Neural cell (in vitro differentiated cells): ENCODE data around the gene CHRD. TPM values are rescaled to one million over a fixed set of nuclear protein-coding genes. Genes with fewer than 3 reads are reported as not detected.

Source experiments
- H2AFZ ChIP-seq: fragments of 200-600, 300-800 bp; sonication (generic), shearing (Covaris generic); 2 replicates; pipeline ENCODE4 v1.6.0; 2014; ENCODE audit warnings: low read depth, mild to moderate bottlenecking, antibody characterized with exemption, low read length, moderate library complexity
- H3F3A ChIP-seq: fragments of 200-600 bp; shearing (Covaris generic); 2 replicates; pipeline ENCODE4 v1.6.1; 2016; ENCODE audit warnings: mild to moderate bottlenecking, moderate library complexity, mixed read lengths, antibody characterized with exemption, low read length; ENCODE audit not compliant: insufficient read depth, poor library complexity, severe bottlenecking
- H3K27ac ChIP-seq: fragments of 200-600, 300-800 bp; sonication (generic), shearing (Covaris generic); 2 replicates; pipeline ENCODE4 v1.5.1; 2014; ENCODE audit warnings: mild to moderate bottlenecking, low read length, moderate library complexity
- H3K27me3 ChIP-seq: fragments of 300-800, 200-600 bp; sonication (generic), shearing (Covaris generic); 2 replicates; pipeline ENCODE4 v1.6.0; 2014; ENCODE audit warnings: mild to moderate bottlenecking, low read depth, low read length, moderate library complexity; ENCODE audit not compliant: insufficient read depth
- H3K36me3 ChIP-seq: fragments of 300-800, 200-600 bp; sonication (generic), shearing (Covaris generic); 2 replicates; pipeline ENCODE4 v1.5.1; 2014; ENCODE audit warnings: mild to moderate bottlenecking, antibody characterized with exemption, low read length, moderate library complexity; ENCODE audit not compliant: insufficient read depth
- H3K4me2 ChIP-seq: fragments of 300-800, 200-600 bp; sonication (generic), shearing (Covaris generic); 2 replicates; pipeline ENCODE4 v1.6.0; 2014; ENCODE audit warnings: mild to moderate bottlenecking, low read length
- H3K4me3 ChIP-seq: fragments of 300-800, 200-600 bp; sonication (generic), shearing (Covaris generic); 2 replicates; pipeline ENCODE4 v1.5.1; 2014; ENCODE audit warnings: mild to moderate bottlenecking, low read length, moderate library complexity
- H3K79me2 ChIP-seq: fragments of 200-600 bp; shearing (Covaris generic); replicated peaks from 2 replicates; pipeline ENCODE4 v1.6.0; 2014; ENCODE audit warnings: mild to moderate bottlenecking, low read length, moderate library complexity; ENCODE audit not compliant: insufficient read depth
- H3K9ac ChIP-seq: fragments of 300-800, 200-600 bp; sonication (generic), shearing (Covaris generic); 2 replicates; pipeline ENCODE4 v1.6.1; 2016; ENCODE audit warnings: mild to moderate bottlenecking, low read length, mixed read lengths
- H3K9me2 ChIP-seq: fragments of 200-600 bp; shearing (Covaris generic); 2 replicates; pipeline ENCODE4 v1.6.1; 2016; ENCODE audit warnings: mild to moderate bottlenecking, low read length, mixed read lengths; ENCODE audit not compliant: insufficient read depth
- H3K9me3 ChIP-seq: fragments of 200-600, 300-800 bp; sonication (generic), shearing (Covaris generic); 2 replicates; pipeline ENCODE4 v1.6.1; 2016; ENCODE audit warnings: mild to moderate bottlenecking, mixed run types, low read length, moderate library complexity, mixed read lengths
- H4K20me1 ChIP-seq: fragments of 200-600 bp; shearing (Covaris generic); 2 replicates; pipeline ENCODE4 v1.6.1; 2016; ENCODE audit warnings: mild to moderate bottlenecking, mixed run types; ENCODE audit not compliant: insufficient read depth
- CTCF ChIP-seq: fragments of 450-650 bp; IDR thresholded peaks from 2 replicates; pipeline ENCODE4 v1.5.1; 2014; ENCODE audit warnings: antibody characterized with exemption, mild to moderate bottlenecking, moderate library complexity; ENCODE audit not compliant: poor library complexity, severe bottlenecking
- EP300 ChIP-seq: fragments of 450-650 bp; conservative IDR thresholded peaks from 2 replicates; pipeline ENCODE4 v1.6.1; 2014; ENCODE audit warnings: antibody characterized with exemption, mild to moderate bottlenecking, moderate library complexity; ENCODE audit not compliant: poor library complexity, severe bottlenecking
- EZH2 ChIP-seq: fragments of 200-600, 300-800 bp; shearing (Covaris generic), sonication (generic); IDR thresholded peaks from 2 replicates; pipeline ENCODE4 v1.6.1; 2014; ENCODE audit warnings: antibody characterized with exemption, low read length, borderline replicate concordance, mild to moderate bottlenecking; ENCODE audit not compliant: insufficient read depth, poor library complexity, severe bottlenecking
- MXI1 ChIP-seq: fragments of 450-650 bp; conservative IDR thresholded peaks from 2 replicates; pipeline ENCODE4 v1.6.1; 2014; ENCODE audit warnings: antibody characterized with exemption, mild to moderate bottlenecking; ENCODE audit not compliant: poor library complexity, severe bottlenecking
- POLR2AphosphoS5 ChIP-seq: IDR thresholded peaks from 2 replicates; pipeline ENCODE4 v1.6.1; 2012
- RAD21 ChIP-seq: fragments of 450-650 bp; conservative IDR thresholded peaks from 2 replicates; pipeline ENCODE4 v1.6.1; 2014; ENCODE audit warnings: antibody characterized with exemption, mild to moderate bottlenecking, moderate library complexity
- REST ChIP-seq: IDR thresholded peaks from 2 replicates; pipeline ENCODE4 v1.6.1; 2012; ENCODE audit warnings: borderline replicate concordance
- SMC3 ChIP-seq: fragments of 450-650 bp; conservative IDR thresholded peaks from 2 replicates; pipeline ENCODE4 v1.6.1; 2014; ENCODE audit warnings: antibody characterized with exemption, mild to moderate bottlenecking, moderate library complexity; ENCODE audit not compliant: poor library complexity
- TAF1 ChIP-seq: IDR thresholded peaks from 2 replicates; pipeline ENCODE4 v1.6.1; 2012; ENCODE audit warnings: low read depth
- polyA plus RNA-seq: library from polyadenylated mRNA; depleted of rRNA; stranded (reverse); fragments of >200 nt; gene quantifications from 2 replicates; pipeline ENCODE4 v1.2.3, GENCODE V29; 2014

The CHRD gene
- polyA plus RNA-seq, 1 donor from 2014 or later, result 2.9 TPM

- Histone ChIP-seq H3K27ac (peak overlapping the region; percentile 99), H3K9me3 (no peaks in the 10 kb centered on the region), H3F3A (peaks cover 10% of the 10 kb centered on the region), H3K36me3 (no peaks in the 10 kb centered on the region), H3K79me2 (peaks cover 37% of the 10 kb centered on the region), H4K20me1 (no peaks in the 10 kb centered on the region), H3K4me3 (peak overlapping the region; percentile 95), H2AFZ (no peak overlapping the region), H3K9me2 (no peaks in the 10 kb centered on the region), H3K27me3 (no peaks in the 10 kb centered on the region), H3K4me2 (peak overlapping the region; percentile 94), H3K9ac (peak overlapping the region; percentile 98)
- TF ChIP-seq SMC3 (no peak), POLR2AphosphoS5 (peak; percentile 35), REST (no peak), MXI1 (no peak)
Observed at GRCh38 chr3:184336547-184337398, 43.1 kb upstream of the CHRD start.

GRCh38 chr3:184337399-184337714 lies 42.5 kb upstream of the CHRD start, which contains the start of gene FAM131A:
Gene FAM131A (plus strand): TSS chr3:184337600. CDS start chr3:184337631, 31 bp downstream.
- Histone ChIP-seq H3K27me3 (no peaks in the 10 kb centered on the region), H2AFZ (no peak within 1 kb of the TSS), H4K20me1 (no peaks in the 10 kb centered on the region), H3K9me2 (no peaks in the 10 kb centered on the region), H3F3A (peaks cover 10% of the 10 kb centered on the region), H3K4me3 (peak within 1 kb of the TSS; percentile 95), H3K79me2 (peaks cover 37% of the 10 kb centered on the region), H3K36me3 (no peaks in the 10 kb centered on the region), H3K27ac (peak within 1 kb of the TSS; percentile 99), H3K4me2 (peak within 1 kb of the TSS; percentile 94), H3K9ac (peak within 1 kb of the TSS; percentile 98), H3K9me3 (no peaks in the 10 kb centered on the region)
- TF ChIP-seq SMC3 (no peak), EP300 (no peak), TAF1 (no peak), CTCF (no peak), EZH2 (no peak), REST (no peak), RAD21 (no peak), MXI1 (no peak), POLR2AphosphoS5 (no peak)
